ENCODE results near the gene C1orf167. TPM values are rescaled to one million over a fixed set of nuclear protein-coding genes. Genes with fewer than 3 reads are reported as not detected.

Gene C1orf167
- total and polyA plus RNA-seq, 5 donors: 1.3 to 4.0 (median 2.2) TPM

GRCh38 chr1:11725616-11726015 lies 36.4 kb upstream of the C1orf167 start:
- Histone ChIP-seq H3K4me1 (ENCODE audit: control insufficient read depth, insufficient read depth, low read length) (no peaks in the 10 kb centered on the region), H3K9me3 (ENCODE audit: control insufficient read depth, low read length) (no peaks in the 10 kb centered on the region), H3K4me3 (ENCODE audit: low read length) (no peak overlapping the region), H3K27me3 (ENCODE audit: control insufficient read depth, insufficient read depth) (no peaks in the 10 kb centered on the region), H3K27ac (ENCODE audit: low read length) (no peak overlapping the region)
- DNase-seq (no peak), ATAC-seq (no peak)
- 74% methylated on average over 5 of the region's 5 CpGs for WGBS
- intact Hi-C loops (cut with DNase I): loop anchor here in 1 of 4 donors (10.0 kb wide), 1 partner anchor 61 kb away; the partner anchor contains the start of gene FBXO6

GRCh38 chr1:11727119-11727518 lies 34.9 kb upstream of the C1orf167 start:
- no peak for DNase-seq
- Histone ChIP-seq H3K9me3 (ENCODE audit: control insufficient read depth, low read length) (no peaks in the 10 kb centered on the region), H3K27me3 (ENCODE audit: control insufficient read depth, insufficient read depth) (no peaks in the 10 kb centered on the region), H3K27ac (ENCODE audit: low read length) (no peak overlapping the region), H3K4me3 (ENCODE audit: low read length) (no peak overlapping the region), H3K4me1 (ENCODE audit: control insufficient read depth, insufficient read depth, low read length) (no peaks in the 10 kb centered on the region)
- ATAC-seq: no peak
- intact Hi-C loops (cut with DNase I): loop anchor here in 1 of 4 donors (10.0 kb wide), 1 partner anchor 62 kb away; the partner anchor contains the start of gene FBXO6
- WGBS: 94% methylated on average over 4 of the region's 4 CpGs

GRCh38 chr1:11728126-11728806 lies 33.7 kb upstream of the C1orf167 start:
- intact Hi-C loops (cut with DNase I): loop anchor here in 1 of 4 donors (10.0 kb wide), 1 partner anchor 63 kb away; the partner anchor contains the start of gene FBXO6
- WGBS: 98% methylated on average over 4 of the region's 4 CpGs
- no peak overlapping the region for H3K27ac ChIP-seq (ENCODE audit: low read length)

GRCh38 chr1:11729155-11729497 lies 32.9 kb upstream of the C1orf167 start:
- ATAC-seq: no peak
- Histone ChIP-seq H3K27ac (ENCODE audit: low read length) (no peak overlapping the region), H3K27me3 (ENCODE audit: control insufficient read depth, insufficient read depth) (no peaks in the 10 kb centered on the region), H3K4me1 (ENCODE audit: control insufficient read depth, insufficient read depth, low read length) (no peaks in the 10 kb centered on the region), H3K9me3 (ENCODE audit: control insufficient read depth, low read length) (no peaks in the 10 kb centered on the region), H3K4me3 (ENCODE audit: low read length) (no peak overlapping the region)
- DNase-seq: no peak
- intact Hi-C loops (cut with DNase I): loop anchor here in 1 of 4 donors (10.0 kb wide), 1 partner anchor 64 kb away; the partner anchor contains the start of gene FBXO6
- WGBS: 91% methylated on average over 11 of the region's 11 CpGs

More at GRCh38 chr1:11728126-11728806, 33.7 kb upstream of the C1orf167 start:
- Histone ChIP-seq H3K4me3 (ENCODE audit: low read length) (no peak overlapping the region), H3K27me3 (ENCODE audit: control insufficient read depth, insufficient read depth) (no peaks in the 10 kb centered on the region), H3K4me1 (ENCODE audit: control insufficient read depth, insufficient read depth, low read length) (no peaks in the 10 kb centered on the region), H3K9me3 (ENCODE audit: control insufficient read depth, low read length) (no peaks in the 10 kb centered on the region)
- DNase-seq (no peak), ATAC-seq (no peak)

- Histone ChIP-seq H3K9me3 (ENCODE audit: control insufficient read depth, low read length) (no peaks in the 10 kb centered on the region), H3K4me3 (ENCODE audit: low read length) (no peak overlapping the region), H3K27ac (ENCODE audit: low read length) (no peak overlapping the region), H3K4me1 (ENCODE audit: control insufficient read depth, insufficient read depth, low read length) (no peaks in the 10 kb centered on the region), H3K27me3 (ENCODE audit: control insufficient read depth, insufficient read depth) (no peaks in the 10 kb centered on the region)
- intact Hi-C loops (cut with DNase I): loop anchor here in 1 of 4 donors (10.0 kb wide), 1 partner anchor 65 kb away; the partner anchor contains the start of gene FBXO6
- ATAC-seq: no peak
- 51% methylated on average over 26 of the region's 26 CpGs for WGBS
- DNase-seq: peak in 1 of 3 donors; percentile 71
Observed at GRCh38 chr1:11729498-11730428, 32.2 kb upstream of the C1orf167 start.

GRCh38 chr1:11730429-11730891 lies 31.5 kb upstream of the C1orf167 start:
- Histone ChIP-seq H3K4me3 (ENCODE audit: low read length) (no peak overlapping the region), H3K27me3 (ENCODE audit: control insufficient read depth, insufficient read depth) (no peaks in the 10 kb centered on the region), H3K27ac (ENCODE audit: low read length) (peak overlapping the region; percentile 45), H3K4me1 (ENCODE audit: control insufficient read depth, insufficient read depth, low read length) (no peaks in the 10 kb centered on the region), H3K9me3 (ENCODE audit: control insufficient read depth, low read length) (no peaks in the 10 kb centered on the region)
- 47% methylated on average over 5 of the region's 5 CpGs for WGBS
- ATAC-seq (peak; percentile 51 to 56), DNase-seq (no peak)
- intact Hi-C loops (cut with DNase I): no loop called here

- no peaks in the 10 kb centered on the region for H3K4me1 ChIP-seq (ENCODE audit: control insufficient read depth, insufficient read depth, low read length)
- peak overlapping the region; percentile 54 for H3K27ac ChIP-seq (ENCODE audit: low read length)
Observed at GRCh38 chr1:11731691-11732283, 30.2 kb upstream of the C1orf167 start.

GRCh38 chr1:11733306-11733705 lies 28.7 kb upstream of the C1orf167 start:
- intact Hi-C loops (cut with DNase I): no loop called here
- ATAC-seq (no peak), DNase-seq (peak in 1 of 3 donors; percentile 2)
- 93% methylated on average over 3 of the region's 3 CpGs for WGBS
- no peaks in the 10 kb centered on the region for H3K27me3 ChIP-seq (ENCODE audit: control insufficient read depth, insufficient read depth)
- H3K4me3 ChIP-seq (ENCODE audit: low read length): no peak overlapping the region
- peaks cover 4% of the 10 kb centered on the region for H3K4me1 ChIP-seq (ENCODE audit: control insufficient read depth, insufficient read depth, low read length)
- no peak overlapping the region for H3K27ac ChIP-seq (ENCODE audit: low read length)
- no peaks in the 10 kb centered on the region for H3K9me3 ChIP-seq (ENCODE audit: control insufficient read depth, low read length)

More at GRCh38 chr1:11731691-11732283, 30.2 kb upstream of the C1orf167 start:
- Histone ChIP-seq H3K27me3 (ENCODE audit: control insufficient read depth, insufficient read depth) (no peaks in the 10 kb centered on the region), H3K4me3 (ENCODE audit: low read length) (no peak overlapping the region), H3K9me3 (ENCODE audit: control insufficient read depth, low read length) (no peaks in the 10 kb centered on the region)
- peak; percentile 75 to 90 (median 82) for DNase-seq
- intact Hi-C loops (cut with DNase I): no loop called here
- WGBS: 17% methylated on average over 17 of the region's 17 CpGs
- peak; percentile 59 to 68 for ATAC-seq

GRCh38 chr1:11735531-11735853 lies 26.5 kb upstream of the C1orf167 start:
- peak overlapping the region; percentile 78 for H3K27ac ChIP-seq (ENCODE audit: low read length)
- intact Hi-C loops (cut with DNase I): loop anchor here in 1 of 4 donors (2.0 kb wide), 1 partner anchor 69 kb away; the partner anchor contains the start of gene MTHFR
- H3K4me1 ChIP-seq (ENCODE audit: control insufficient read depth, insufficient read depth, low read length): peaks cover 4% of the 10 kb centered on the region
- no peaks in the 10 kb centered on the region for H3K9me3 ChIP-seq (ENCODE audit: control insufficient read depth, low read length)
- no peak for ATAC-seq
- H3K4me3 ChIP-seq (ENCODE audit: low read length): no peak overlapping the region
- 22% methylated on average over 4 of the region's 4 CpGs for WGBS
- no peaks in the 10 kb centered on the region for H3K27me3 ChIP-seq (ENCODE audit: control insufficient read depth, insufficient read depth)
- no peak for DNase-seq

- under 1% methylated on average over 59 of the region's 59 CpGs for WGBS
- Histone ChIP-seq H3K27me3 (ENCODE audit: control insufficient read depth, insufficient read depth) (no peaks in the 10 kb centered on the region), H3K9me3 (ENCODE audit: control insufficient read depth, low read length) (no peaks in the 10 kb centered on the region), H3K27ac (ENCODE audit: low read length) (peak within 1 kb of the TSS; percentile 78), H3K4me3 (ENCODE audit: low read length) (peak within 1 kb of the TSS; percentile 67), H3K4me1 (ENCODE audit: control insufficient read depth, insufficient read depth, low read length) (peaks cover 4% of the 10 kb centered on the region)
- DNase-seq (peak; percentile 98 to 100 (median 99)), ATAC-seq (peak; percentile 92)
- intact Hi-C loops (cut with DNase I): loop anchor here in 1 of 4 donors (2.0 kb wide), 1 partner anchor 69 kb away; the partner anchor contains the start of gene MTHFR
Observed at GRCh38 chr1:11735854-11736745, 25.9 kb upstream of the C1orf167 start, which contains the start of gene AGTRAP. AGTRAP (plus strand) TSS chr1:11736136; CDS start chr1:11736209, 73 bp downstream.
